NT2/D1 (cell line): ENCODE data around the gene GRM7.

ENCODE experiments used
- SUZ12 ChIP-seq: IDR thresholded peaks from 2 replicates; pipeline ENCODE4 v1.6.1; 2011; ENCODE audit not compliant: insufficient read length, insufficient read depth; ENCODE audit errors: extremely low read depth
- YY1 ChIP-seq: IDR thresholded peaks from 2 replicates; pipeline ENCODE4 v1.6.1; 2011; ENCODE audit not compliant: insufficient read length, insufficient read depth
- ZNF274 ChIP-seq: IDR thresholded peaks from 2 replicates; pipeline ENCODE4 v1.6.1; 2011; ENCODE audit warnings: mild to moderate bottlenecking, low read depth, low read length

- TF ChIP-seq YY1 (no peak), ZNF274 (no peak), SUZ12 (no peak)
Observed at GRCh38 chr3:6862880-6863195, 1.9 kb downstream of the GRM7 start.
